Epithelial cell of umbilical artery (primary cell): Measurements from ENCODE around the gene TCTA. TPM values are rescaled to one million over a fixed set of nuclear protein-coding genes. Genes with fewer than 3 reads are reported as not detected.

ENCODE experiments used
- total RNA-seq: library from RNA; depleted of rRNA; stranded (reverse); fragments of >200 nt; gene quantifications from 2 replicates; pipeline ENCODE4 v1.2.3, GENCODE V29; 2014

TCTA gene, protein sequence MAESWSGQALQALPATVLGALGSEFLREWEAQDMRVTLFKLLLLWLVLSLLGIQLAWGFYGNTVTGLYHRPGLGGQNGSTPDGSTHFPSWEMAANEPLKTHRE
- 13.7 and 15.9 TPM in 2 replicates for total RNA-seq

DNA sequence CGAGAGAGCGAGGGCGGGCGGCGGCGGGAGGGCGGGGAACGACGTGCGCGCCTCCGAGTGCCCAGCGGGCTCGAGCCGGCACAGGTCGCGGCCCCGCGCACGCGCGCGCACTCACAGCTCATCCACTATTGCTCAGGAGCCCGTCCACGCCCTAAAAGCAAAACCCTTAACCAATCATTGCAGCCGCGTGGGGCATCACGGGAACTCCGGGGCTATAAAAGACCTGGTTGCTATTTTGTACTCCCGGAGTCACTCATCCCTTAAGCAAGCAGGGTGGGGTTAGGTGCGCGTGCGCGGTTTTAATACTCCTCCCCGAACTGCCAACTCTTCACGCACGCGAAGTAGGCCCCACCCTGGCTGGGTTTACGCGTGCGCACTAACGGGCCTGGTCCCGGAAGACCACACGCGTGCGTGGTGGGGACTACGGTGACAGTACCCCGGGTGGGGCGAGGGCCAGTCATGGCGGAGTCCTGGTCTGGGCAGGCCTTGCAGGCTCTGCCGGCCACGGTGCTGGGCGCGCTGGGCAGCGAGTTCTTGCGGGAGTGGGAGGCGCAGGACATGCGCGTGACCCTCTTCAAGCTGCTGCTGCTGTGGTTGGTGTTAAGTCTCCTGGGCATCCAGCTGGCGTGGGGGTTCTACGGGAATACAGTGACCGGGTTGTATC, at the start of gene TCTA, which contains the start of gene RHOA:
TCTA (plus strand) TSS at position 456 of the 664 bp plus-strand sequence; CDS start at position 460, 4 bp downstream.
RHOA (minus strand) TSS at position 9 of the 664 bp plus-strand sequence. CDS start 36,387 bp downstream, outside the sequence.

DNA sequence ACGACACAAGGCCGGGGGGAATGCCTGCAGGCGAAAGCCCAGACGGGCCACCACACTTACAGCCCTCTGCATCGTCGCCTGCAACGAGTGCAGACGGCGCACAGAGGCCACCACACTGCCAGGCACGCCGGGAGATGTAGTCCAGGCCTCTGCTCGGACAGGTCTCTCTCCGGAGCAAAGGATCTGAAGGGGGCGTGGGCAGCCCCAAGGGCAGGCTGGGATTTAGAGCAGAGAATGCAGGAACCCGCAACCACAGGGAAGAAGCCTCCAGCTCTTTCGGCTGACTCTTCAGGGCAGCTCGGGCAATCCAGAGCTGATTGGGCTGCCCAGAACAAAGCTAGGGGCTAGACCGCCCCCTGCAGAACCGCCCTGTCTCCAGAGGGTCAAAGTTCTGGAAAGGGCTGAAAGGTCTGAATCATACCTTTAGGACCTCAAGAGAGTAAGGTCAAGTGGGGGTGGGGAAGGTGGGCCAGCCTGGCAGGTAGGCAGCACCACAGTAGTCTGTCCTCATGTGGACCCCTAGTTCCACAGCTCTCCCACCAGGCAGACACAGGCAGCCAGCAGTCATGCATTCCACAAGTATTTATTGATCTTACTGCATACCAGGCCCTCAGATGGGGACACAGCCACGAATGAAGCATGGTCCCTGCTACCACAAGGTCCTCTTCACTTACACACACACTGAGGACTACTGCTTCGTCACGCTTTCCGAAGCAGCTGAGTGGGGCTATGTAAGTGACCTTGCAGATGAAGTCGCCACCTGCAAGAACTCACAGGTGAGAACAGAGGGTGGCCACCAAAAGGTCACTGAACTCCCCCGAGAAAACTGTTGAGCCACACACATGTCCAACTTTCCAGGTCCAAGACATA, 10.4 kb downstream of the TCTA start, which contains the start of gene AMT:
AMT (minus strand) TSS at position 95 of the 870 bp plus-strand sequence; CDS start at position 72, 23 bp downstream.

Other genes with a start within 250 kb of the TCTA start
- 20.5 and 23.1 TPM in 2 replicates for gene CCDC71, start 246.1 kb upstream of the TCTA start, total RNA-seq
- 24.4 and 51.7 TPM in 2 replicates for gene KLHDC8B, start 240.8 kb upstream of the TCTA start, total RNA-seq
- 0.65 and 1.4 TPM in 2 replicates for gene C3orf62, start 135.2 kb upstream of the TCTA start, total RNA-seq
- 15.9 and 22.3 TPM in 2 replicates for gene USP4, start 72.4 kb upstream of the TCTA start, total RNA-seq
- gene GPX1, start 54.1 kb upstream of the TCTA start, total RNA-seq: 244 and 429 TPM in 2 replicates
- gene RHOA, start 447 bp upstream of the TCTA start, total RNA-seq: 816 and 821 TPM in 2 replicates
- 0.32 and 0.91 TPM in 2 replicates for gene AMT, start 10.1 kb downstream of the TCTA start, total RNA-seq
- 1.5 and 2.3 TPM in 2 replicates for gene NICN1, start 16.9 kb downstream of the TCTA start, total RNA-seq
- gene DAG1, start 57.8 kb downstream of the TCTA start, total RNA-seq: 20.1 and 30.2 TPM in 2 replicates
- under 0.01 TPM in 2 replicates for gene BSN, start 142.1 kb downstream of the TCTA start, total RNA-seq